HG03280 (cell line): ENCODE data around the gene CDKL4.
"Not testable (repeated sequence)": the region's sequence is repeated elsewhere in the genome, so short reads cannot be mapped to it uniquely, and the experiment has no call there.

Experiments used
- ATAC-seq: cut with Tn5 transposase; IDR thresholded peaks from one replicate; pipeline ENCODE4 v1.9.1; 2021; ENCODE audit warnings: mild to moderate bottlenecking, moderate library complexity; ENCODE audit not compliant: unreplicated experiment

The CDKL4 gene

GRCh38 chr2:39243469-39244123 lies at the start of gene CDKL4:
Gene CDKL4 (minus strand): TSS chr2:39243970.
- ATAC-seq: no peak

GRCh38 chr2:39290433-39290832 lies 46.7 kb upstream of the CDKL4 start:
- ATAC-seq: no peak

- no peak for ATAC-seq
Observed at GRCh38 chr2:39289609-39290008, 45.8 kb upstream of the CDKL4 start.

- no peak for ATAC-seq
Observed at GRCh38 chr2:39283561-39283960, 39.8 kb upstream of the CDKL4 start.

- ATAC-seq: no peak
Observed at GRCh38 chr2:39281391-39281790, 37.6 kb upstream of the CDKL4 start.

- no peak for ATAC-seq
Observed at GRCh38 chr2:39275016-39275415, 31.2 kb upstream of the CDKL4 start.

- no peak for ATAC-seq
Observed at GRCh38 chr2:39269941-39270340, 26.2 kb upstream of the CDKL4 start.

- no peak for ATAC-seq
Observed at GRCh38 chr2:39266916-39267434, 23.2 kb upstream of the CDKL4 start.

- peak; percentile 56 for ATAC-seq
Observed at GRCh38 chr2:39266139-39266805, 22.5 kb upstream of the CDKL4 start.

- no peak for ATAC-seq
Observed at GRCh38 chr2:39265315-39265714, 21.5 kb upstream of the CDKL4 start.

GRCh38 chr2:39264733-39265132 lies 21.0 kb upstream of the CDKL4 start:
- ATAC-seq: peak; percentile 59

- no peak for ATAC-seq
Observed at GRCh38 chr2:39260087-39260486, 16.3 kb upstream of the CDKL4 start.

- no peak for ATAC-seq
Observed at GRCh38 chr2:39256040-39256439, 12.3 kb upstream of the CDKL4 start.

GRCh38 chr2:39252888-39253518 lies 9.2 kb upstream of the CDKL4 start:
- ATAC-seq: no peak

- no peak for ATAC-seq
Observed at GRCh38 chr2:39247512-39248043, 3.8 kb upstream of the CDKL4 start.

GRCh38 chr2:39246382-39246980 lies 2.7 kb upstream of the CDKL4 start:
- no peak for ATAC-seq

- ATAC-seq: not testable (repeated sequence)
Observed at GRCh38 chr2:39244963-39245625, 1.3 kb upstream of the CDKL4 start.

GRCh38 chr2:39244241-39244862 lies 582 bp upstream of the CDKL4 start:
- ATAC-seq: not testable (repeated sequence)

GRCh38 chr2:39241588-39241987 lies 2.2 kb downstream of the CDKL4 start:
- ATAC-seq: no peak

- ATAC-seq: no peak
Observed at GRCh38 chr2:39240758-39241157, 3.0 kb downstream of the CDKL4 start.
